Stimulated activated CD4-positive, alpha-beta T cell treated with anti-CD3 and anti-CD28 coated beads, TNF-alpha, amount 100 ng/mL, for 4 hours (primary cell): ENCODE data around the gene FADS1.

Source experiments
- DNase-seq, 3 experiments: peaks; one replicate each; pipeline ENCODE4 v3.0.0-alpha.2; 2020; ENCODE audit warnings: low read depth in 3 of 3

FADS1 gene

DNA sequence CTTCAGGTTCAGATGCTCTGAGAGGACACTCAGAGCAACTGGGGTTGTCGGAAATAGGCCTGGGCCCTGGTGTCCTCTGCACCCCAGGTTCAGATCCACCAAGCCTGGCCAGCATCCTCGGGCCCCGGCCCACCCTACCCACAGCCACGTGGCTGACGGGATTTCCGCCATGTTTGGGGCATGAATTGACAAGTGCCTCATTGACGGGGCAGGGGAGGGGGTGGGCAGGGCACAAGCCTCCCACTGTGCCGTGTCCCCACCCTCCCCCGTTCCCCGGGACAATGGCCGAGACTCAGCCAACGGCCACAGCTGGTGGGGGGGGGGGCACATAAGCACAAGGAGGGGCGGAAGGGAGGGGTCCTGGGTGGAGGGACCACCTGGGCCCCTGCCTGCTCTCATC lies 55.9 kb downstream of the FADS1 start:
- DNase-seq: no peak

DNA sequence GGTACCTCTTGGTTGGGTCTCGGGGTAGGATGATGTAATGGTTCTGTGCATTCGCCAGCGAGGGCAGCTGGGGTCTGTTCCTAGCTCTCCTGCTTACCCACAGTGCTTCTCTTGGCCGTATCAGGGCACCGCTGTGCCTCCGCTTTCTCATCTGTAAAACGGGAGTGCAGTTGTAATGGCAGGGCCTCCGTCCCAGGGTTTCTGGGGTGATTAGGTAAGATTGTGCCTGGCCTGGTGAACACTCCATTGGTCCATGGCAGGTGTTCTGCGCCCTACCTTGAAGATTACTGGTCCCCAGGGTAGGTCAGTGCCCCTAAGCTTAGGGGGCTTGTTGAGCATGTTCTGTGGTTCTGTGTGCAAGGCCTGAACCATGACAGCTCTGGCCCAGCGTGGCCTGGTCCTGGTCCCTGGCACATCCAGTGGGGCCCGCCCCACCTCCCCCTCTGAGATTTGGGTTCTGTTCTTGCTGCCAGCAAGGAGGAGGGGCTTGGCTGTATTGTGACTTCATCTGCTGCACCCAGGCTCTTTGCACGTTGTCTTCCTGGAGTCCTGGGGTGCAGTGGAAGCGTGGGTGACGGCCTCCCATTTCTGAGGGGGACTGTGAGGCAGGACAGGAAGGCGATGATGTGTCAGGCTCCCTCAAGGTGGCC lies 59.5 kb downstream of the FADS1 start:
- DNase-seq: no peak

DNA sequence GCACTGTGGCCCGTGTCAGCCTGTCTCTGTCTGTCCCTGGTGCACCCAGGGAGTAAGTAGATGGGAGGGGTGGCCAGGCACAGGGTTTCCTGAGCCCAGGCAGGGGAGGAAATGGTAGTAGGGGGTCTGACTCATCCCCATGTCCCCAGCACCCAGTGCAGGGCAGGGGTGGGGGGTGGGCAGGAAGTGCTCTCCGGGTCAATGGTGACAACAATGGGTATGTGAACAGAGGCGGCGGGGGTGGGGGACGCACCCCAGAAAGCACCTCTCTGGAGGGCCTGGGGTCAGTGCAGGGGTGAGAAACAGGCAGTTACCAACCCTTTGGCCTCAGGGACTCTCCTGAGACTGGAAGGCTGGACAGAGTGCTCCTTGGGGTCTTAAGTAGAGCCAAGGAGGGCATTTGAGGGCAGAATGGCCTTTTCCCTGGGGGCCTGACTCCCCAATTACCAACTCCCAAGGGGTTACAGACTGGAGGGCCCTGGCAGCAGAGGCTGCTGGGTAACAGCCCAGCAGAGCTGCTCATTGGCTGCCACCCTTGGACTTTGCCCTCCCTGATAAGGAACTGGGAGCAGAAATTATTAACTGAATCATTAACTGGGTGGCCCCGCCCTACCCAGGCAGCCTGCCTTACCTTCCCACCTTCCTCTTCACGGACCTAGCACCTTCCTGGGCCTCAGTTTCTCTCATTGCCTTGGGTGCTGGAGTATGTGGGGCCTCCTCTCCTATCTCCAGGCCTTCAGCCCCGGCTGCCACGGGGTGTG lies 60.2 kb downstream of the FADS1 start:
- no peak for DNase-seq

DNA sequence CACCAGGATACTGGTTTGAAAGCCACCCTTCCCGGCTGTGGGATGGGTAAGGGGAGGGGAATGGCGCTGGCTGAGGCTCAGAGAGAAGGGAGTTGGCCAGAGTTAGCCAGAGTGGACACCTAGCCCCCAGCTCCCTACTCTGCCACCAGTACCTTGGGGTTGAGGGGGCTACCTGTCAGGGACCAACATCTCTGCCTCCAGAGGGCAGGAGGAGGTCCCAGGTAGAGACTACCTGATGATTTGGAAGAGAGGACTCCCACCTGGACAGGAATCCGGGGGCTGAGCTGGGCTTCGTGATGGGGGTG lies 60.7 kb downstream of the FADS1 start:
- DNase-seq: no peak

DNA sequence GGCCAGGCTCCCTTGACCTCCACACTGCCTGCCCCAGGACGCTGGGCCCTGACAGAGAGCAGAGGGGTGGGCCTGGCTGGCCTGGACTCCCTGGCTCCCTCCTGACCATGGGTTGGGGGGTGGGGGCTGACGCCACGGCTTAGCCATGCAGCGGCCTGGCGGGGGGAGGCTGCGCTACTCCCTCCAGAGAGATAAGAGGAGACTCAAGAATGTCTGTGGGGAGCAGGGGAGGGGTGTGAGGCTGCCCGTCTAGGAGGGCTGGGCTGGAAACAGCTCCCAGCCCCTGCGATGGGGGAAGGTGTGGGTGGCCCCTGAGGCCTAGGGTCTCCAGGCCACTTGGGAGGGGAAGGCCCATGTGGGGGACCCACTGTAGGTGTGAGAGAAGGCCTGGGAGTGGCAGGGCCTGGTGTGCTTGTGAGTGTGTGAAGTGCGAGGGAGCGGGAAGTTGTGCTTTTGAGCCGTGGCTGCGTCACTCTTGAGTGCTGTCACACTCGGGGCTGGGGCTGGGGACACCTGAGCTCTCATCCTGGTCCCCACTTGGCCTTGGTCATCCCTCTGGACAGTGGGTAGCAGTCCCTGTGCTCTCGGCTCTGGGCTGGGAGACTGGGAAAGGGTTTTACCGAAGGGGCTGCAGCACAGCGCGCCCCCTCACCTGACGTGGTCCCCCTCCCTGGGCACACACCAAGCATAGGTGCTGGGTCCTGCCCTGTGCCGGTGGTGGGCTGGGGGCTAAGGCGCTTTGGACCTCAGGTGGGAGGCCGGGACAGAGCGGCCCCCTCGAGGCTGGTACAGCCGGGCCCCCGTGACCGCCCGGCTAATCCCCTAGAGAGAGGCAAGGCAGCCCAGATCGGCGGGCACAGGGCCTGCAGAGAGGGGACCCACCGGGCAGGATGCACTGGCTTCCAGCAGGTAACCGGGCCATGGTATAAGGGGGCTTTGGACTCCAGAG lies 62.0 kb downstream of the FADS1 start:
- DNase-seq: no peak

DNA sequence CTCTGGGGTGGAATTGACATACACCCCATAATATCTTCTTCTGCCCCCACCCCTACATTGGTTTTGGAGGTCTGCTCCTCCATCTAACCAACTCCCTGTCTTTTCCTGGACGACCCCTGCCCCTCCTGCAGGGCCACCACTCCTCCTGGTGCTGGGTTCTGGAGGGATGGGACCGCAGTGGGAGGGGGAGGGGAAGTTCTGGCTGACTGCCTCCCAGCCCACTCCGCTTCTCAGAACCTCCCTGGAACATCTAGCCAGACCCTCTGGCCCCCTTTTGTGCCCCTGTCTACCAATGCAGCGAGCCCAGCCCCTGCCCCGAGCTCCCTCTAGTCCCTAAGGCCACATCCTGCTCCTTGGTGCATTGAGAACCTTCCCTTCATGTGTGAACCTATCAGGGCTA lies 63.1 kb downstream of the FADS1 start:
- DNase-seq: no peak

DNA sequence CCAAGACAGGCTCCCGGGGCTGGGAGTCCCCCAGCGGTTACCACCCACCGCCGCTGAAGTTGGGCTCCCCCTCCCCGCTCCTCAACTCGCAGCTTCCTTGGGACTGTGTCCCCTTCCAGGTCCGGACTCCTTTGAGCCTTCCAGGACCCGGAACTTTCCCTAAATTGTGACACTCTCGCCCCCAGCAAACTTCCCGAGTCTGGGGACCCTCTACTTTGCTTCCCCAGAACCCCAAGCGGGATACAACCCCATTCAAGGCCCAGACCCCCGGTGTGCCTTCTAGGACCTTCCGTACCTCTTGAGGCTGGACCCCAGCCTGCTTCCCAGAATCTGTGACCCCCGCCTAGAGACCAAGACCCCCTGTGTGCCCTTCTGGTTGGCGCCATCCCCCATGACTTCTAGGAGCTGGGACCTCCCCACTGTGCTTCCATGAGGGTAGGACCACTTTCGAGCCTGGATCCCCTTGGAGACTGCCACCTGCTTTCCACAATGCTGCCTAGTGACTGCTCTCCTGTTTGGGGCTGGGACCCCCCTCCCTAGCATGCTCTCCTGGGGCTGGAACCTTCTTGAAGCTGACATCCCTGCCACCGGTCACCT lies 63.8 kb downstream of the FADS1 start:
- DNase-seq: no peak

DNA sequence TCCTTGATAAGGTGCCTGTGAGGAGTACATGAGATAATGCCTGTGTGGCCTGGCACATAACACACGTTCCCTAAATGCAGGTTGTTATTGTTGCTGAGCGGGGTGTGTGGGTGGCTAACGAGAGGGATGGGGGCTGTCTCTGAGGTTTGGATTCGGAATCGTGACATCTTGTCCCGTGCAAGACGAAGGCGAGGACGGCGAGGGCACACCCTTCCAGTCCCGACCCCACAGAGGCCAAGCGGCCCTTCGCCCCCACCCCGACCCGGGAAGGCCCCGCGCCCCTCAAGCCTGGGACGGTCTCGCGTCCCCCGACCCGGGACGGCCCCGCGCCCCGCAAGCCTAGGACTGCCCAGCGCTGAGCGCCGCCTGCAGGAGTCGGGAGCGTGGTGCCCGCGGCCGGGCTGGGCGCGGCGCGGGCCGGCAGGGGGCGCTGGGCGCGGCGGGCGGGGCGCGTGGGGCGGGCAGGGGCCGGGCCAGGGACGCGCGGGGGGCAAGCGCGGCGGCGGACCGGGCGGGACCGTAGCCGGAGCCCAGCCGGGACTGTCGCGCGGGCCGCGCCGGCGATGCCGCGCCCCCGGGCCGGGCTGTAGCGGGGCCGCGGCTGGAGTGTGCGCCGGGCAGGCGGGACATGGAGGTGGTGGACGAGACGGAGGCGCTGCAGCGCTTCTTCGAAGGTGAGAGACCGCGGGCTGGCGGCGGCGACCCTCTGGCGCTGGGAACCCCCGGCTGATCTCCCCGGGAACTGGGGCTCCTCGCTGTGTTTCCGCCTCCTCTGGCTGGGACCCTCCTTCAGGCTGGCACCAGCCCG lies 64.5 kb downstream of the FADS1 start, which contains the start of gene MYRF:
TSS of gene MYRF (plus strand) at position 520 of the 808 bp plus-strand sequence. CDS start at position 629, 109 bp downstream.
- peak in 2 of 3 experiments; percentile 21 to 49 for DNase-seq

DNA sequence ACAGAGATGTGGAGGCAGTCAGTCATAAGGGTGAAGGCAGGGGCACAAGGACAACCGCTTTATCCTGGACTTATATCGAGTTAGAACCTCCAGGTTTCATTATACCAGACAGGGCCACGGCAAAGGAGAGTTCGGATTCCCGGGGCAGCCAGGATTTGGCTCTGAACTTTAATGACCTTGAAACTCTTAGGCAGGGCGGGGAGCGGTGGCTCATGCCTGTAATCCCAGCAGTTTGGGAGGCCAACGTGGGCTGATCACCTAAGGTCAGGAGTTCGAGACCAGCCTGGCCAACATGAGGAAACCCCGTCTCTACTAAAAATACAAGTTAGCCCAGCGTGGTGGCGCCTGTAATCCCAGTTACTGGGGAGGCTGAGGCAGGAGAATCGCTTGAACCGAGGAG lies 65.4 kb downstream of the FADS1 start:
- no peak for DNase-seq

DNA sequence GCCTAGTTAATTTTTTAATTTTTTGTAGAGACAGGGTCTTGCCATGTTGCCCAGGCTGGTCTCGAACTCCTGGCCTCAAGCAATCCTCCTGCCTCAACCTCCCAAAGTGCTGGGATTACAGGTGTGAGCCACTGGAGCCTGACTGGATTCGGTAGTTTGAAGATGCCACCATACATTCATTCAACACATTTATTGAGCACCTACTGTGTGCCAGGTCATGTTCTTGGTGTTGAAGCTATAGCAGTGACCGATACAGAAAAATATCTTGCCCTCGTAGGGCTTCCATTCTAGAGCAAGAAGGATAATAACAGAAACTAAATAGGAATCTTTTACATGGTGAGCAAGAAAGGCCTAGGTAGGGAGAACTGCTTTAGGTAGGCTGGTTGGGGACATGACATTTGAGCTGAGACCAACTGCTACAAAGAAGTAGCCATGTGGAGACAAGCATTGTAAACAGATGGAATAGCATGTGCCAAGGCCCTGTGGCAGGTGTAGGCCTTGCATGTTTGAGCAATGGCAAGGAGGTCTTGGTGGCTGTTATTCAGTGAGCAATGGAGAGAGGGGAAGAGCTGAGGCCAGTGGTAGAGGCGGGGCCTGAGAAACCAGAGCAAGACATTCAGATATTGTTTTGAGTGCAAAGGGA lies 66.1 kb downstream of the FADS1 start:
- DNase-seq: no peak
